ENCODE data around the gene E2F6. TPM values are rescaled to one million over a fixed set of nuclear protein-coding genes. Genes with fewer than 3 reads are reported as not detected.

E2F6 gene
- total RNA-seq, 1 experiment from 2014 or later, result 35.5 TPM

DNA sequence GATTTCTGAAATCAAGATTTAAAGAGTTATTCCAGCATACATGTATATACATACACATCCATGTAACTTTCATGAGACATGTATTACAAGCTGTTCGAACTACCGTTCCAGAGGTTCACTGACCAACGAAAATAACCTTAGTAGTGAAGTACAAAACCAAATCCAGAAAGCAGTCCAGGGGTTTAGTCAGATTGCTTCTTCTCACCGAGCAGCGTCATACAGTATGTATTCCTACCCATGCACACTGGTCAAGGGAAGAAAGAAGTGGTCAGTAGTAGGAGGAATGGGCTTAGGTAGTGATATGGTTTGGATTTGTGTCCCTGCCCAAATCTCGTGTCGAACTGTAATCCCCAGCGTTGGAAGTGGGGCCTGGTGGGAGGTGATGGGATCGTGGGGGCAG is 45.3 kb downstream of the E2F6 start:
- H3K9me3 ChIP-seq (ENCODE audit: low read depth, low read length, poor library complexity, severe bottlenecking), result peaks cover 14% of the 10 kb centered on the region
- H3K27ac ChIP-seq (ENCODE audit: low read depth, low read length, poor library complexity, severe bottlenecking), result no peak overlapping the region
- no TSS peak for BruUV-seq (replicated peaks)
- no peak for DNase-seq (ENCODE audit: low spot score)
- no peaks in the 10 kb centered on the region for H3K36me3 ChIP-seq (ENCODE audit: insufficient read depth, low read length, poor library complexity, severe bottlenecking)
- ChIA-PET POLR2A (ENCODE audit: low non-redundant PET) (no interaction called here), CTCF (no interaction called here)
- H3K27me3 ChIP-seq (replicated peaks; ENCODE audit: insufficient read depth, low read depth, low read length, poor library complexity), result no peaks in the 10 kb centered on the region
- TF ChIP-seq EZH2 (IDR thresholded peaks at IDR 0.05; ENCODE audit: borderline replicate concordance, low read depth, low read length, poor library complexity, severe bottlenecking), result no peak
- TF ChIP-seq, protein P1, sequence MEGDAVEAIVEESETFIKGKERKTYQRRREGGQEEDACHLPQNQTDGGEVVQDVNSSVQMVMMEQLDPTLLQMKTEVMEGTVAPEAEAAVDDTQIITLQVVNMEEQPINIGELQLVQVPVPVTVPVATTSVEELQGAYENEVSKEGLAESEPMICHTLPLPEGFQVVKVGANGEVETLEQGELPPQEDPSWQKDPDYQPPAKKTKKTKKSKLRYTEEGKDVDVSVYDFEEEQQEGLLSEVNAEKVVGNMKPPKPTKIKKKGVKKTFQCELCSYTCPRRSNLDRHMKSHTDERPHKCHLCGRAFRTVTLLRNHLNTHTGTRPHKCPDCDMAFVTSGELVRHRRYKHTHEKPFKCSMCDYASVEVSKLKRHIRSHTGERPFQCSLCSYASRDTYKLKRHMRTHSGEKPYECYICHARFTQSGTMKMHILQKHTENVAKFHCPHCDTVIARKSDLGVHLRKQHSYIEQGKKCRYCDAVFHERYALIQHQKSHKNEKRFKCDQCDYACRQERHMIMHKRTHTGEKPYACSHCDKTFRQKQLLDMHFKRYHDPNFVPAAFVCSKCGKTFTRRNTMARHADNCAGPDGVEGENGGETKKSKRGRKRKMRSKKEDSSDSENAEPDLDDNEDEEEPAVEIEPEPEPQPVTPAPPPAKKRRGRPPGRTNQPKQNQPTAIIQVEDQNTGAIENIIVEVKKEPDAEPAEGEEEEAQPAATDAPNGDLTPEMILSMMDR (conservative IDR thresholded peaks at IDR 0.05; ENCODE audit: low read depth, low read length), result no peak
- H3K4me3 ChIP-seq (ENCODE audit: low read depth, low read length, poor library complexity, severe bottlenecking), result no peak overlapping the region
- no peaks in the 10 kb centered on the region for H3K4me1 ChIP-seq (ENCODE audit: insufficient read depth, low read length, poor library complexity, severe bottlenecking)
- intact Hi-C loops (cut with micrococcal nuclease; ENCODE audit: unreplicated experiment), result no loop called here

GRCh38 chr2:11420190-11420589 is 45.8 kb downstream of the E2F6 start:
- Histone ChIP-seq H3K4me3 (ENCODE audit: low read depth, low read length, poor library complexity, severe bottlenecking) (no peak overlapping the region), H3K27me3 (replicated peaks; ENCODE audit: insufficient read depth, low read depth, low read length, poor library complexity) (no peaks in the 10 kb centered on the region), H3K27ac (ENCODE audit: low read depth, low read length, poor library complexity, severe bottlenecking) (no peak overlapping the region), H3K9me3 (ENCODE audit: low read depth, low read length, poor library complexity, severe bottlenecking) (peaks cover 14% of the 10 kb centered on the region), H3K4me1 (ENCODE audit: insufficient read depth, low read length, poor library complexity, severe bottlenecking) (no peaks in the 10 kb centered on the region), H3K36me3 (ENCODE audit: insufficient read depth, low read length, poor library complexity, severe bottlenecking) (no peaks in the 10 kb centered on the region)
- CTCF ChIA-PET, result interaction anchor here (1.0 kb wide), 1 partner anchor 288 kb away, joined by 8 read pairs; no protein-coding TSS in a partner anchor
- intact Hi-C loops (cut with micrococcal nuclease; ENCODE audit: unreplicated experiment), result no loop called here
- TF ChIP-seq EZH2 (IDR thresholded peaks at IDR 0.05; ENCODE audit: borderline replicate concordance, low read depth, low read length, poor library complexity, severe bottlenecking), result no peak
- TF ChIP-seq, protein P1 (conservative IDR thresholded peaks at IDR 0.05; ENCODE audit: low read depth, low read length), result no peak
- POLR2A ChIA-PET (ENCODE audit: low non-redundant PET), result interaction anchor here (0.6 kb wide), 1 partner anchor 326 kb away, joined by 7 read pairs; the partner anchor contains the start of gene LPIN1
- BruUV-seq (replicated peaks), result no TSS peak
- DNase-seq (ENCODE audit: low spot score), result no peak

DNA sequence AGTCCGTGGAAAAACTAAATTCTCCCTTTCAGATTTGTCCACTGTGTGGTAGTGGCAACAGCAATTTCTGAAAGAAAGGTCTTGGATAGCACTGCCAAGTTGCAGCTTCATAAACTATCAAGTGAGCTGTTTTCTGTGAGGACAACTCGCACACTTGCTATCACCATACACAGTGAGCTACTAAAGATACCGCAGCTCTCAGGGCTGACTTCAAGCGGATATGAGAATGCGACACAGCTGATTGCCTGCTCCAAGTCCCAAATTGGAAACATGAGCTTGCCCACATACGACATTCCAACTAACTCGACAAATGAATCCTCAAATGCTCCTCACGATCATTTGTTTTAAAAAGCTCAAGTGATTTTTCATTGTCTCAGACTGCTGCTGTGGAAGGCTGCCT is 46.2 kb downstream of the E2F6 start:
- no TSS peak for BruUV-seq (replicated peaks)
- intact Hi-C loops (cut with micrococcal nuclease; ENCODE audit: unreplicated experiment), result no loop called here
- POLR2A ChIA-PET (ENCODE audit: low non-redundant PET), result interaction anchor here (0.6 kb wide), 1 partner anchor 327 kb away, joined by 7 read pairs; the partner anchor contains the start of gene LPIN1

More for the DNA sequence above, 46.2 kb downstream of the E2F6 start:
- CTCF ChIA-PET, result interaction anchor here (1.0 kb wide), 1 partner anchor 287 kb away, joined by 8 read pairs; no protein-coding TSS in a partner anchor
- peaks cover 14% of the 10 kb centered on the region for H3K9me3 ChIP-seq (ENCODE audit: low read depth, low read length, poor library complexity, severe bottlenecking)
- H3K27me3 ChIP-seq (replicated peaks; ENCODE audit: insufficient read depth, low read depth, low read length, poor library complexity), result no peaks in the 10 kb centered on the region
- DNase-seq (ENCODE audit: low spot score), result no peak
- no peaks in the 10 kb centered on the region for H3K4me1 ChIP-seq (ENCODE audit: insufficient read depth, low read length, poor library complexity, severe bottlenecking)
- no peaks in the 10 kb centered on the region for H3K36me3 ChIP-seq (ENCODE audit: insufficient read depth, low read length, poor library complexity, severe bottlenecking)
- no peak overlapping the region for H3K27ac ChIP-seq (ENCODE audit: low read depth, low read length, poor library complexity, severe bottlenecking)
- H3K4me3 ChIP-seq (ENCODE audit: low read depth, low read length, poor library complexity, severe bottlenecking), result no peak overlapping the region
- TF ChIP-seq EZH2 (IDR thresholded peaks at IDR 0.05; ENCODE audit: borderline replicate concordance, low read depth, low read length, poor library complexity, severe bottlenecking), result no peak
- TF ChIP-seq, protein P1 (conservative IDR thresholded peaks at IDR 0.05; ENCODE audit: low read depth, low read length), result no peak

Data from A673 (cell line).